ENCODE data around the gene CAMK1D.

The CAMK1D gene

GRCh38 chr10:12595936-12596576, 246.7 kb downstream of the CAMK1D start:
- TF ChIP-seq POLR2A (IDR thresholded peaks at IDR 0.05; ENCODE audit: extremely low read depth, insufficient read length): no peak
- DNase-seq (ENCODE audit: low read depth): no peak
- H3K4me3 ChIP-seq (ENCODE audit: low read depth, low read length): no peak overlapping the region

- no peak for DNase-seq (ENCODE audit: low read depth)
- H3K4me3 ChIP-seq (ENCODE audit: low read depth, low read length): no peak overlapping the region
- TF ChIP-seq CTCF (IDR thresholded peaks at IDR 0.05; ENCODE audit: low read depth, low read length) (no peak), MAX (IDR thresholded peaks at IDR 0.05; ENCODE audit: low read depth, low read length) (no peak), POLR2A (IDR thresholded peaks at IDR 0.05; ENCODE audit: extremely low read depth, insufficient read length) (no peak), MYC (IDR thresholded peaks at IDR 0.05; ENCODE audit: low read depth, low read length) (no peak)
Measured at GRCh38 chr10:12597176-12597575, 247.8 kb downstream of the CAMK1D start.

- no peak for DNase-seq (ENCODE audit: low read depth)
- TF ChIP-seq MAX (IDR thresholded peaks at IDR 0.05; ENCODE audit: low read depth, low read length) (no peak), CTCF (IDR thresholded peaks at IDR 0.05; ENCODE audit: low read depth, low read length) (no peak), POLR2A (IDR thresholded peaks at IDR 0.05; ENCODE audit: extremely low read depth, insufficient read length) (no peak), MYC (IDR thresholded peaks at IDR 0.05; ENCODE audit: low read depth, low read length) (no peak)
- no peak overlapping the region for H3K4me3 ChIP-seq (ENCODE audit: low read depth, low read length)
Measured at GRCh38 chr10:12597788-12598765, 248.7 kb downstream of the CAMK1D start.

GRCh38 chr10:12600652-12601051, 251.3 kb downstream of the CAMK1D start:
- TF ChIP-seq MYC (IDR thresholded peaks at IDR 0.05; ENCODE audit: low read depth, low read length) (no peak), POLR2A (IDR thresholded peaks at IDR 0.05; ENCODE audit: extremely low read depth, insufficient read length) (no peak), CTCF (IDR thresholded peaks at IDR 0.05; ENCODE audit: low read depth, low read length) (no peak), MAX (IDR thresholded peaks at IDR 0.05; ENCODE audit: low read depth, low read length) (no peak)
- DNase-seq (ENCODE audit: low read depth): no peak
- H3K4me3 ChIP-seq (ENCODE audit: low read depth, low read length): no peak overlapping the region

GRCh38 chr10:12602521-12602920, 253.2 kb downstream of the CAMK1D start:
- TF ChIP-seq CTCF (IDR thresholded peaks at IDR 0.05; ENCODE audit: low read depth, low read length) (no peak), POLR2A (IDR thresholded peaks at IDR 0.05; ENCODE audit: extremely low read depth, insufficient read length) (no peak), MYC (IDR thresholded peaks at IDR 0.05; ENCODE audit: low read depth, low read length) (no peak), MAX (IDR thresholded peaks at IDR 0.05; ENCODE audit: low read depth, low read length) (no peak)
- H3K4me3 ChIP-seq (ENCODE audit: low read depth, low read length): no peak overlapping the region
- no peak for DNase-seq (ENCODE audit: low read depth)

Data from NB4 (cell line).